IMR-90 (cell line): ENCODE measurements around the gene DNMT3B. TPM values are rescaled to one million over a fixed set of nuclear protein-coding genes. Genes with fewer than 3 reads are reported as not detected.

Experiments
- ATAC-seq: fragments of 200-7000 bp; cut with Tn5 transposase; 2 replicates; pipeline ENCODE4 v1.9.1; 2020; ENCODE audit warnings: low read depth, mild to moderate bottlenecking, moderate library complexity
- BruUV-seq: library from RNA; stranded (reverse); fragments of 400-500 nt; replicated peaks from 2 replicates; lab custom pipeline; 2021; lab: Mats Ljungman, UMichigan
- CTCF ChIA-PET: fragments of 300-600 bp; formaldehyde crosslinking; extraction: SDS; loops from one replicate; lab custom pipeline; 2021; ENCODE audit warnings: antibody characterized with exemption; lab: Yijun Ruan, JAX
- POLR2A ChIA-PET: fragments of 300-600 bp; sonication (Branson Sonifier 250); formaldehyde crosslinking; loops from one replicate; lab custom pipeline; 2022; ENCODE audit warnings: antibody characterized with exemption; ENCODE audit not compliant: unreplicated experiment; lab: Charles Lee
- DNase-seq: peaks from one replicate; pipeline ENCODE4 v3.0.0; 2013
- H2AFZ ChIP-seq: replicated peaks from 2 replicates; pipeline ENCODE3; 2013; ENCODE audit warnings: low read length, mild to moderate bottlenecking; ENCODE audit not compliant: poor library complexity
- H2AK5ac ChIP-seq: 2 replicates; pipeline ENCODE4 v1.6.1; 2013; ENCODE audit warnings: low read depth, low read length, inconsistent platforms
- H2AK9ac ChIP-seq: replicated peaks from 2 replicates; pipeline ENCODE3; 2013; ENCODE audit warnings: mild to moderate bottlenecking, low read depth, low read length, moderate library complexity; ENCODE audit not compliant: poor library complexity
- H2BK120ac ChIP-seq: 2 replicates; pipeline ENCODE4 v1.6.1; 2013; ENCODE audit warnings: low read depth, low read length, inconsistent platforms
- H2BK15ac ChIP-seq: 3 replicates; pipeline ENCODE4 v1.6.1; 2013; ENCODE audit warnings: low read depth, low read length, inconsistent platforms
- H2BK20ac ChIP-seq: 2 replicates; pipeline ENCODE4 v1.6.1; 2013; ENCODE audit warnings: low read depth, mild to moderate bottlenecking, inconsistent platforms, low read length, moderate library complexity
- H2BK5ac ChIP-seq: 2 replicates; pipeline ENCODE4 v1.6.1; 2013; ENCODE audit warnings: mild to moderate bottlenecking, low read depth, low read length, inconsistent platforms; ENCODE audit not compliant: poor library complexity, severe bottlenecking
- H3K14ac ChIP-seq: replicated peaks from 2 replicates; pipeline ENCODE4 v1.6.1; 2013; ENCODE audit warnings: low read depth, low read length, inconsistent platforms
- H3K18ac ChIP-seq: 2 replicates; pipeline ENCODE4 v1.6.1; 2013; ENCODE audit warnings: low read depth, low read length, control low read depth
- H3K23ac ChIP-seq: 2 replicates; pipeline ENCODE4 v1.6.1; 2013; ENCODE audit warnings: low read depth, low read length, inconsistent platforms
- H3K27ac ChIP-seq: 2 replicates; pipeline ENCODE4 v1.5.1; 2013; ENCODE audit warnings: mild to moderate bottlenecking, control low read depth, low read length; ENCODE audit not compliant: insufficient read depth
- H3K27me3 ChIP-seq: 2 replicates; pipeline ENCODE4 v1.6.1; 2013; ENCODE audit warnings: low read length; ENCODE audit not compliant: control insufficient read depth, insufficient read depth
- H3K36me3 ChIP-seq: 2 replicates; pipeline ENCODE4 v1.6.1; 2013; ENCODE audit warnings: low read length, mixed read lengths; ENCODE audit not compliant: control insufficient read depth, insufficient read depth
- H3K4ac ChIP-seq: 2 replicates; pipeline ENCODE4 v1.6.1; 2013; ENCODE audit warnings: low read depth, low read length, inconsistent platforms
- H3K4me1 ChIP-seq: 2 replicates; pipeline ENCODE4 v1.6.1; 2013; ENCODE audit warnings: low read length, mixed read lengths; ENCODE audit not compliant: control insufficient read depth, insufficient read depth
- H3K4me2 ChIP-seq: 2 replicates; pipeline ENCODE4 v1.6.1; 2013; ENCODE audit warnings: low read depth, mild to moderate bottlenecking, control low read depth, low read length, moderate library complexity
- H3K4me3 ChIP-seq: 2 replicates; pipeline ENCODE4 v1.5.1; 2013; ENCODE audit warnings: low read depth, mild to moderate bottlenecking, control low read depth, low read length, moderate library complexity; ENCODE audit not compliant: insufficient read depth
- H3K56ac ChIP-seq: 2 replicates; pipeline ENCODE4 v1.6.1; 2013; ENCODE audit warnings: low read length, inconsistent platforms; ENCODE audit not compliant: insufficient read depth; ENCODE audit errors: extremely low read depth
- H3K79me1 ChIP-seq, 2 experiments: 2 replicates each; pipeline ENCODE4 v1.6.1; 2013; ENCODE audit warnings: low read length in 2 of 2, inconsistent platforms in 1 of 2, low read depth in 1 of 2
- H3K9ac ChIP-seq: 2 replicates; pipeline ENCODE4 v1.6.1; 2013; ENCODE audit warnings: low read depth, low read length, control low read depth
- H3K9me1 ChIP-seq: 2 replicates; pipeline ENCODE4 v1.6.1; 2013; ENCODE audit warnings: low read length, inconsistent platforms; ENCODE audit not compliant: insufficient read depth
- H3K9me3 ChIP-seq: 2 replicates; pipeline ENCODE4 v1.6.1; 2013; ENCODE audit warnings: low read length; ENCODE audit not compliant: control insufficient read depth, insufficient read depth
- H4K20me1 ChIP-seq: 2 replicates; pipeline ENCODE4 v1.6.1; 2013; ENCODE audit warnings: low read length, inconsistent platforms; ENCODE audit not compliant: insufficient read depth
- H4K5ac ChIP-seq: 2 replicates; pipeline ENCODE4 v1.6.1; 2013; ENCODE audit warnings: mild to moderate bottlenecking, low read depth, low read length, control low read depth
- H4K8ac ChIP-seq, 2 experiments: 2 replicates each; pipeline ENCODE4 v1.6.1; 2013; ENCODE audit warnings: low read depth in 2 of 2, low read length in 2 of 2, control low read depth in 1 of 2, inconsistent platforms in 1 of 2
- H4K91ac ChIP-seq: 2 replicates; pipeline ENCODE4 v1.6.1; 2013; ENCODE audit warnings: low read depth, low read length, inconsistent platforms; ENCODE audit not compliant: insufficient read depth
- BHLHE40 ChIP-seq: fragments of 150-350 bp; IDR thresholded peaks from 2 replicates; pipeline ENCODE4 v1.6.1; 2016; ENCODE audit warnings: mild to moderate bottlenecking, low read depth, low read length
- CHD1 ChIP-seq: IDR thresholded peaks from 2 replicates; pipeline ENCODE4 v1.6.1; 2012; ENCODE audit warnings: low read depth, low read length, improper control_type of control experiment
- ELK1 ChIP-seq: fragments of 150-350 bp; IDR thresholded peaks from 2 replicates; pipeline ENCODE4 v1.6.1; 2016; ENCODE audit warnings: low read depth, mild to moderate bottlenecking, low read length, moderate library complexity, borderline replicate concordance
- FOS ChIP-seq: fragments of 150-350 bp; IDR thresholded peaks from 2 replicates; pipeline ENCODE4 v1.6.1; 2016; ENCODE audit warnings: low read depth, low read length
- MAFK ChIP-seq: IDR thresholded peaks from 2 replicates; pipeline ENCODE4 v1.6.1; 2012; ENCODE audit warnings: low read depth, low read length, improper control_type of control experiment
- MAZ ChIP-seq: IDR thresholded peaks from 2 replicates; pipeline ENCODE4 v1.6.1; 2012; ENCODE audit warnings: low read depth, mild to moderate bottlenecking, low read length, improper control_type of control experiment, moderate library complexity, borderline replicate concordance
- NFE2L2 ChIP-seq: fragments of 150-350 bp; IDR thresholded peaks from 2 replicates; pipeline ENCODE4 v1.6.1; 2016; ENCODE audit warnings: low read depth, mild to moderate bottlenecking, low read length
- RCOR1 ChIP-seq: IDR thresholded peaks from 2 replicates; pipeline ENCODE4 v1.6.1; 2012; ENCODE audit warnings: mild to moderate bottlenecking, low read length, improper control_type of control experiment; ENCODE audit not compliant: insufficient replicate concordance
- SMC3 ChIP-seq: fragments of 150-350 bp; IDR thresholded peaks from 2 replicates; pipeline ENCODE4 v1.6.1; 2016; ENCODE audit warnings: low read depth, mild to moderate bottlenecking, antibody characterized with exemption, low read length, moderate library complexity
- WGBS, 2 experiments: methylation state at CpG; one replicate each; pipeline versions ENCODE4 v1.1.5 to v1.1.7; 2013; ENCODE audit warnings: missing lambda C conversion rate in 2 of 2; ENCODE audit not compliant: insufficient read length in 1 of 2; ENCODE audit errors: extremely low coverage in 2 of 2; 5-methylcytosine and 5-hydroxymethylcytosine counted together
- dilution Hi-C: fragments of 300-500 bp; cut with HindIII; formaldehyde crosslinking; loops from one replicate; pipeline ENCODE4 v1.14.3; 2018; ENCODE audit warnings: low sequenced_read_pairs; ENCODE audit not compliant: unreplicated experiment
- in situ Hi-C: fragments of 300-500 bp; cut with MboI; formaldehyde crosslinking; loops from 3 replicates; pipeline ENCODE4 v1.14.3; 2019; ENCODE audit warnings: low sequenced_read_pairs, inconsistent platforms, mixed read lengths
- intact Hi-C: fragments of 100-400 bp; cut with micrococcal nuclease; formaldehyde crosslinking; loops from 2 replicates; pipeline ENCODE4 v1.10.0; 2022
- polyA plus RNA-seq, 3 experiments: library from polyadenylated mRNA; depleted of rRNA; stranded (reverse); fragments of >200 nt; gene quantifications; 2 replicates each; pipeline ENCODE4 v1.2.3, GENCODE V29; 2012; ENCODE audit warnings: low replicate concordance in 1 of 3
- total RNA-seq: library from RNA; depleted of rRNA; stranded (reverse); fragments of >200 nt; gene quantifications from 2 replicates; pipeline ENCODE4 v1.2.3, GENCODE V29; 2012

Gene DNMT3B
- total and polyA plus RNA-seq, 2 of the 4 experiments (the other 2 are of a cell fraction), result 1.3 to 1.9 TPM

GRCh38 chr20:32773855-32774254 lies 11.7 kb downstream of the DNMT3B start:
- H2BK15ac ChIP-seq, result no peak overlapping the region
- no peak overlapping the region for H3K9ac ChIP-seq
- no peak overlapping the region for H2AK9ac ChIP-seq
- no peak overlapping the region for H3K14ac ChIP-seq
- no peaks in the 10 kb centered on the region for H3K27me3 ChIP-seq
- no peaks in the 10 kb centered on the region for H3K36me3 ChIP-seq
- no peaks in the 10 kb centered on the region for H3K4me1 ChIP-seq
- TF ChIP-seq ELK1, result no peak
- no peak for TF ChIP-seq BHLHE40
- no peak for TF ChIP-seq SMC3
- no peak for TF ChIP-seq FOS
- TF ChIP-seq NFE2L2, result no peak
- TF ChIP-seq MAZ, result no peak
- no peak for TF ChIP-seq MAFK
- no peak for TF ChIP-seq CHD1
- no peak for TF ChIP-seq RCOR1
- no peak overlapping the region for H2AK5ac ChIP-seq
- H2BK120ac ChIP-seq, result no peak overlapping the region
- ChIA-PET CTCF (no interaction called here), POLR2A (interaction anchor here (0.6 kb wide), 1 partner anchor 729 kb away, joined by 9 read pairs; no protein-coding TSS in a partner anchor)
- peaks cover 3% of the 10 kb centered on the region; the same call in 1 of the 2 replicates for H4K20me1 ChIP-seq
- no peaks in the 10 kb centered on the region for H3K9me3 ChIP-seq
- in situ Hi-C loops, result loop anchor here (10.0 kb wide), 1 partner anchor 259 kb away; no protein-coding TSS in a partner anchor
- no peak overlapping the region for H4K5ac ChIP-seq
- no peak overlapping the region for H2AFZ ChIP-seq
- BruUV-seq, result no TSS peak
- dilution Hi-C loops, result no loop called here
- no peak overlapping the region for H3K27ac ChIP-seq
- WGBS, 2 experiments, result no CpG with 5 or more reads among the region's 8 CpGs
- no peak overlapping the region for H3K4me3 ChIP-seq
- H3K18ac ChIP-seq, result no peak overlapping the region
- no peak overlapping the region for H2BK20ac ChIP-seq
- H3K9me1 ChIP-seq, result 0 out of 2 replicates have a peak, but pooled peaks cover 2% of the 10 kb centered on the region
- H4K91ac ChIP-seq, result no peak overlapping the region
- intact Hi-C loops, result no loop called here
- H2BK5ac ChIP-seq, result no peak overlapping the region
- no peak for ATAC-seq
- no peak overlapping the region for H3K4ac ChIP-seq
- no peak overlapping the region for H4K8ac ChIP-seq
- DNase-seq, result no peak
- H3K4me2 ChIP-seq, result no peak overlapping the region
- no peak overlapping the region for H3K56ac ChIP-seq
- H3K23ac ChIP-seq, result no peak overlapping the region
- peaks cover 7 to 20% of the 10 kb centered on the region in 2 experiments; a peak in 3 of 4 replicates for H3K79me1 ChIP-seq
